Keratinocyte (primary cell): ENCODE measurements around the gene KCNG1. TPM values are rescaled to one million over a fixed set of nuclear protein-coding genes. Genes with fewer than 3 reads are reported as not detected.

Experiments used
- DNase-seq: peaks from one replicate; pipeline ENCODE4 v3.0.0-alpha.2; 2011; ENCODE audit warnings: low read depth, missing footprints, low spot score
- FAIRE-seq: peaks from 2 replicates; lab custom pipeline; 2011; peaks lifted over from hg19 to GRCh38; lab: Jason Lieb, UNC
- H2AFZ ChIP-seq: 2 replicates; pipeline ENCODE4 v1.6.0; 2012; ENCODE audit warnings: low read length, control low read depth, inconsistent platforms; ENCODE audit not compliant: control insufficient read depth
- H3K27ac ChIP-seq: 2 replicates; pipeline ENCODE4 v1.5.1; 2011; ENCODE audit warnings: low read length; ENCODE audit not compliant: control insufficient read depth, insufficient read depth
- H3K27me3 ChIP-seq: 3 replicates; pipeline ENCODE4 v1.6.0; 2011; ENCODE audit warnings: low read length; ENCODE audit not compliant: control insufficient read depth, insufficient read depth; ENCODE audit errors: extremely low read depth
- H3K36me3 ChIP-seq, 2 experiments: 2 replicates in 1 of 2; 3 replicates in 1 of 2; pipeline ENCODE4 v1.5.1; 2011; ENCODE audit warnings: low read length in 2 of 2, mild to moderate bottlenecking in 1 of 2; ENCODE audit not compliant: control insufficient read depth in 2 of 2, insufficient read depth in 2 of 2; ENCODE audit errors: extremely low read depth in 1 of 2
- H3K4me1 ChIP-seq: 3 replicates; pipeline ENCODE4 v1.5.1; 2011; ENCODE audit warnings: low read length; ENCODE audit not compliant: control insufficient read depth, insufficient read depth; ENCODE audit errors: extremely low read depth
- H3K4me2 ChIP-seq: 3 replicates; pipeline ENCODE4 v1.6.0; 2011; ENCODE audit warnings: low read depth, low read length; ENCODE audit not compliant: control insufficient read depth, insufficient read depth; ENCODE audit errors: extremely low read depth
- H3K4me3 ChIP-seq, 3 experiments: fragments of 200-600 bp in 1 of 3; sonication (generic) in 1 of 3; 2 replicates in 2 of 3; 3 replicates in 1 of 3; pipeline ENCODE4 v1.5.1; 2011 to 2016; ENCODE audit warnings: low read length in 3 of 3, mild to moderate bottlenecking in 3 of 3, control low read depth in 2 of 3, inconsistent platforms in 1 of 3, low read depth in 1 of 3, mixed read lengths in 1 of 3, mixed run types in 1 of 3, moderate library complexity in 1 of 3; ENCODE audit not compliant: control insufficient read depth in 2 of 3, insufficient read depth in 2 of 3; ENCODE audit errors: extremely low read depth in 1 of 3
- H3K79me2 ChIP-seq: 2 replicates; pipeline ENCODE4 v1.6.0; 2012; ENCODE audit warnings: low read length; ENCODE audit not compliant: control insufficient read depth, insufficient read depth
- H3K9ac ChIP-seq: 3 replicates; pipeline ENCODE4 v1.6.0; 2011; ENCODE audit warnings: low read length; ENCODE audit not compliant: control insufficient read depth, insufficient read depth; ENCODE audit errors: extremely low read depth
- H3K9me1 ChIP-seq: 3 replicates; pipeline ENCODE4 v1.6.0; 2011; ENCODE audit warnings: low read length; ENCODE audit not compliant: control insufficient read depth, insufficient read depth; ENCODE audit errors: extremely low read depth
- H3K9me3 ChIP-seq: 2 replicates; pipeline ENCODE4 v1.5.1; 2012; ENCODE audit warnings: low read depth, low read length; ENCODE audit not compliant: control insufficient read depth
- H4K20me1 ChIP-seq: 3 replicates; pipeline ENCODE4 v1.6.0; 2011; ENCODE audit warnings: low read length; ENCODE audit not compliant: control insufficient read depth, insufficient read depth; ENCODE audit errors: extremely low read depth
- CTCF ChIP-seq, 3 experiments: IDR thresholded peaks in 1 of 3; conservative IDR thresholded peaks in 1 of 3; optimal IDR thresholded peaks in 1 of 3; 2 replicates in 2 of 3; 3 replicates in 1 of 3; pipeline versions ENCODE3 to v1.5.1; 2011; ENCODE audit warnings: low read length in 3 of 3, mild to moderate bottlenecking in 3 of 3, moderate library complexity in 2 of 3, control low read depth in 1 of 3, inconsistent platforms in 1 of 3; ENCODE audit not compliant: insufficient read depth in 2 of 3; ENCODE audit errors: extremely low read depth in 1 of 3
- EZH2 ChIP-seq: IDR thresholded peaks from one replicate; pipeline ENCODE4 v1.6.1; 2012; ENCODE audit warnings: inconsistent platforms, mild to moderate bottlenecking, low read length, moderate library complexity
- dilution Hi-C: fragments of 300-500 bp; cut with MboI; formaldehyde crosslinking; loops from one replicate; pipeline ENCODE4 v1.7.0; 2020; ENCODE audit warnings: low sequenced_read_pairs; ENCODE audit not compliant: extremely low pct_ligation_motif_present
- polyA plus RNA-seq, 5 experiments: library from polyadenylated mRNA; depleted of rRNA in 3 of 5; stranded (reverse) in 3 of 5; stranded (forward) in 1 of 5; unstranded in 1 of 5; fragments of >200 nt; gene quantifications; 1 replicate in 1 of 5; 2 replicates in 3 of 5; 3 replicates in 1 of 5; pipeline versions ENCODE4 v1.2.1 to v1.2.3, GENCODE V29; 2011 to 2012; ENCODE audit warnings: missing spikeins in 2 of 5, low read depth in 1 of 5, low replicate concordance in 1 of 5

Gene KCNG1
- polyA plus RNA-seq, 1 donor (not counting 4 experiments of a cell fraction or from before 2014, with no cell fraction given): 2.5 TPM

- Histone ChIP-seq H4K20me1 (no peaks in the 10 kb centered on the region), H3K27me3 (peaks cover 7% of the 10 kb centered on the region), H3K4me3 (no peak overlapping the region), H3K9me1 (no peaks in the 10 kb centered on the region), H3K4me1 (peaks cover 13% of the 10 kb centered on the region), H3K27ac (no peak overlapping the region), H2AFZ (no peak overlapping the region), H3K36me3 (no peaks in the 10 kb centered on the region), H3K79me2 (no peaks in the 10 kb centered on the region), H3K4me2 (no peak overlapping the region), H3K9me3 (no peaks in the 10 kb centered on the region), H3K9ac (no peak overlapping the region)
- FAIRE-seq: no peak
- dilution Hi-C loops: no loop called here
- DNase-seq: no peak
- TF ChIP-seq CTCF (optimal IDR thresholded peaks at IDR 0.05 in 1 of 3, IDR thresholded peaks at IDR 0.05 in 1 of 3, conservative IDR thresholded peaks at IDR 0.05 in 1 of 3; ENCODE audit: extremely low read depth in 1 of 3, insufficient read depth in 2 of 3, low read length in 3 of 3) (no peak), EZH2 (no peak)
Observed at GRCh38 chr20:51037532-51038115, 14.7 kb upstream of the KCNG1 start.

GRCh38 chr20:51036827-51037531, 14.1 kb upstream of the KCNG1 start:
- peaks cover 13% of the 10 kb centered on the region for H3K4me1 ChIP-seq
- no peak overlapping the region for H3K9ac ChIP-seq
- no peak overlapping the region for H2AFZ ChIP-seq
- no peaks in the 10 kb centered on the region for H4K20me1 ChIP-seq
- H3K4me3 ChIP-seq: no peak overlapping the region
- H3K27me3 ChIP-seq: peaks cover 7% of the 10 kb centered on the region
- TF ChIP-seq CTCF (optimal IDR thresholded peaks at IDR 0.05 in 1 of 3, IDR thresholded peaks at IDR 0.05 in 1 of 3, conservative IDR thresholded peaks at IDR 0.05 in 1 of 3; ENCODE audit: extremely low read depth in 1 of 3, insufficient read depth in 2 of 3, low read length in 3 of 3): no peak
- no peak for TF ChIP-seq EZH2
- dilution Hi-C loops: no loop called here
- H3K27ac ChIP-seq: no peak overlapping the region
- FAIRE-seq (no peak), DNase-seq (no peak)
- H3K79me2 ChIP-seq: no peaks in the 10 kb centered on the region
- H3K36me3 ChIP-seq: no peaks in the 10 kb centered on the region
- H3K9me1 ChIP-seq: no peaks in the 10 kb centered on the region
- peaks cover 3% of the 10 kb centered on the region for H3K9me3 ChIP-seq
- no peak overlapping the region for H3K4me2 ChIP-seq
